AG04450 (cell line): ENCODE measurements around the gene DNAH10. TPM values are rescaled to one million over a fixed set of nuclear protein-coding genes. Genes with fewer than 3 reads are reported as not detected.

ENCODE experiments used
- CTCF ChIA-PET: fragments of 300-600, 350-600 bp; formaldehyde crosslinking; extraction: SDS; loops from one replicate; lab custom pipeline; 2022; ENCODE audit warnings: antibody characterized with exemption, inconsistent platforms; lab: Charles Lee
- POLR2A ChIA-PET: fragments of 350-600 bp; formaldehyde crosslinking; extraction: SDS; loops from one replicate; lab custom pipeline; 2021; ENCODE audit warnings: antibody characterized with exemption, inconsistent platforms; lab: Yijun Ruan, JAX
- DNase-seq: peaks from one replicate; pipeline ENCODE4 v3.0.0-alpha.2; 2011; ENCODE audit warnings: low read depth, low spot score
- H3K27ac ChIP-seq: one replicate; pipeline ENCODE4 v1.5.1; 2012; ENCODE audit warnings: low read depth, low read length, control low read depth
- H3K27me3 ChIP-seq: one replicate; pipeline ENCODE4 v1.6.0; 2012; ENCODE audit warnings: low read length; ENCODE audit not compliant: control insufficient read depth, insufficient read depth
- H3K4me3 ChIP-seq: 2 replicates; pipeline ENCODE4 v1.5.1; 2011; ENCODE audit warnings: mild to moderate bottlenecking, low read depth, low read length, control low read depth
- H3K9me3 ChIP-seq: 2 replicates; pipeline ENCODE4 v1.5.1; 2012; ENCODE audit warnings: low read length; ENCODE audit not compliant: control insufficient read depth, insufficient read depth
- CTCF ChIP-seq: IDR thresholded peaks from 2 replicates; pipeline ENCODE4 v1.5.1; 2011; ENCODE audit warnings: low read depth, low read length, control low read depth, inconsistent platforms
- polyA plus RNA-seq: library from polyadenylated mRNA; depleted of rRNA; stranded (reverse); fragments of >200 nt; gene quantifications from 2 replicates; pipeline ENCODE4 v1.2.3, GENCODE V29; 2011

The DNAH10 gene
- polyA plus RNA-seq, 1 experiment: 9.1 TPM

DNA sequence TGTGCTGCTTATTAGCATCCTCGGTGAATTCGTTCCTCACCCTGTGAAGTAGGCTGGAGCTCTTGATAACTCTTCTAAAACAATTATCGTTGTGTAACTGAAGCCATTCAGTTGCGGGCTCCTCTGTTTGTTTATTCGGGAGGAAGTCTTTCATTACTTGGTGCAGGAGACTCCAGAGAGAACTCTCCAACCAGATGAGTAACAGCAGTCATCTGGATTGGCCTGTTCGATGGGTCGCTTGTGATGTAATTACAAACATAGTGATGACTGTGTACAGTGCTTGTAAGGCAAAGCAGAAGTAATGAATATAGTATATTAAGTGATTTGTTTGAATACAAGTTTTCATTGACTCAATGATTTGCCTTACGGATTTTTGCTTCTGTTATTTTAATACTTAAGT is 39.1 kb upstream of the DNAH10 start:
- no peaks in the 10 kb centered on the region for H3K9me3 ChIP-seq
- H3K4me3 ChIP-seq: no peak overlapping the region
- ChIA-PET CTCF (no interaction called here), POLR2A (no interaction called here)
- H3K27ac ChIP-seq: no peak overlapping the region
- H3K27me3 ChIP-seq: no peaks in the 10 kb centered on the region
- DNase-seq: peak; percentile 53
- no peak for TF ChIP-seq CTCF

- H3K9me3 ChIP-seq: no peaks in the 10 kb centered on the region
- H3K27ac ChIP-seq: no peak overlapping the region
- TF ChIP-seq CTCF: no peak
- no peak for DNase-seq
- H3K27me3 ChIP-seq: no peaks in the 10 kb centered on the region
- ChIA-PET POLR2A (no interaction called here), CTCF (no interaction called here)
- no peak overlapping the region for H3K4me3 ChIP-seq
Observed at GRCh38 chr12:123723765-123724164, 38.3 kb upstream of the DNAH10 start.

- ChIA-PET POLR2A (no interaction called here), CTCF (interaction anchor here (1.0 kb wide), 1 partner anchor 259 kb away, joined by 3 read pairs; no protein-coding TSS in a partner anchor)
- no peak for TF ChIP-seq CTCF
- no peak for DNase-seq
- H3K27me3 ChIP-seq: no peaks in the 10 kb centered on the region
- H3K27ac ChIP-seq: no peak overlapping the region
- H3K4me3 ChIP-seq: no peak overlapping the region
- no peaks in the 10 kb centered on the region for H3K9me3 ChIP-seq
Observed at GRCh38 chr12:123726244-123726643, 35.9 kb upstream of the DNAH10 start.

GRCh38 chr12:123726962-123727361 is 35.1 kb upstream of the DNAH10 start:
- no peak overlapping the region for H3K4me3 ChIP-seq
- POLR2A ChIA-PET: no interaction called here
- no peak overlapping the region for H3K27ac ChIP-seq
- DNase-seq: no peak
- H3K27me3 ChIP-seq: no peaks in the 10 kb centered on the region
- no peaks in the 10 kb centered on the region for H3K9me3 ChIP-seq
- CTCF ChIA-PET: no interaction called here
- no peak for TF ChIP-seq CTCF

GRCh38 chr12:123727878-123728277 is 34.2 kb upstream of the DNAH10 start:
- H3K9me3 ChIP-seq: no peaks in the 10 kb centered on the region
- ChIA-PET POLR2A (no interaction called here), CTCF (no interaction called here)
- no peak for TF ChIP-seq CTCF
- no peak for DNase-seq
- H3K27ac ChIP-seq: no peak overlapping the region
- H3K4me3 ChIP-seq: no peak overlapping the region
- H3K27me3 ChIP-seq: no peaks in the 10 kb centered on the region
